GM18867 (cell line): ENCODE measurements around the gene TMEM86A.

Source experiments
- ATAC-seq: cut with Tn5 transposase; IDR thresholded peaks from one replicate; pipeline ENCODE4 v1.9.1; 2021; ENCODE audit warnings: mild to moderate bottlenecking, moderate library complexity; ENCODE audit not compliant: unreplicated experiment

The TMEM86A gene

GRCh38 chr11:18722293-18722637 is 23.7 kb downstream of the TMEM86A start:
- peak; percentile 10 for ATAC-seq

- no peak for ATAC-seq
Observed at GRCh38 chr11:18723991-18724390, 25.4 kb downstream of the TMEM86A start.

GRCh38 chr11:18726040-18726439 is 27.5 kb downstream of the TMEM86A start, which contains the start of gene IGSF22:
Gene IGSF22, minus strand, starts transcription at chr11:18726188. Its CDS starts 1,952 bp downstream, at chr11:18724236.
- no peak for ATAC-seq

GRCh38 chr11:18727479-18728236 is 29.1 kb downstream of the TMEM86A start:
- no peak for ATAC-seq

- ATAC-seq = no peak
Observed at GRCh38 chr11:18728658-18729057, 30.1 kb downstream of the TMEM86A start.

GRCh38 chr11:18729426-18729825 is 30.8 kb downstream of the TMEM86A start:
- no peak for ATAC-seq

GRCh38 chr11:18730020-18730419 is 31.4 kb downstream of the TMEM86A start:
- no peak for ATAC-seq

GRCh38 chr11:18731441-18731840 is 32.9 kb downstream of the TMEM86A start:
- ATAC-seq = peak; percentile 22

GRCh38 chr11:18731949-18732821 is 33.6 kb downstream of the TMEM86A start:
- peak; percentile 58 for ATAC-seq

- ATAC-seq = no peak
Observed at GRCh38 chr11:18733202-18733601, 34.6 kb downstream of the TMEM86A start.

GRCh38 chr11:18736590-18737148 is 38.1 kb downstream of the TMEM86A start:
- ATAC-seq = no peak

GRCh38 chr11:18737642-18738041 is 39.1 kb downstream of the TMEM86A start:
- no peak for ATAC-seq

- no peak for ATAC-seq
Observed at GRCh38 chr11:18739685-18740084, 41.1 kb downstream of the TMEM86A start.

- no peak for ATAC-seq
Observed at GRCh38 chr11:18741783-18742182, 43.2 kb downstream of the TMEM86A start.

- ATAC-seq = no peak
Observed at GRCh38 chr11:18743365-18743764, 44.8 kb downstream of the TMEM86A start.

GRCh38 chr11:18743900-18744514 is 45.4 kb downstream of the TMEM86A start:
- no peak for ATAC-seq

- no peak for ATAC-seq
Observed at GRCh38 chr11:18745251-18745650, 46.7 kb downstream of the TMEM86A start.

GRCh38 chr11:18748766-18749365 is 50.3 kb downstream of the TMEM86A start:
- no peak for ATAC-seq

- no peak for ATAC-seq
Observed at GRCh38 chr11:18749681-18750319, 51.2 kb downstream of the TMEM86A start.

GRCh38 chr11:18750944-18751343 is 52.4 kb downstream of the TMEM86A start:
- no peak for ATAC-seq
